Neural progenitor cell (in vitro differentiated cells): ENCODE results near the gene ZBED2. TPM values are rescaled to one million over a fixed set of nuclear protein-coding genes. Genes with fewer than 3 reads are reported as not detected.
"Not testable (repeated sequence)": the region's sequence is repeated elsewhere in the genome, so short reads cannot be mapped to it uniquely, and the experiment has no call there.

Experiments
- DNase-seq: peaks from one replicate; pipeline ENCODE4 v3.0.0-alpha.2; 2016; ENCODE audit warnings: low spot score
- H2AFZ ChIP-seq: fragments of 200-600 bp; sonication (generic); replicated peaks from 2 replicates; pipeline ENCODE4 v1.6.1; 2016; ENCODE audit warnings: antibody characterized with exemption
- H3F3A ChIP-seq: fragments of 200-600 bp; sonication (generic); 2 replicates; pipeline ENCODE4 v1.6.1; 2016; ENCODE audit warnings: antibody characterized with exemption, low read depth
- H3K27ac ChIP-seq: fragments of 200-600 bp; sonication (generic); 2 replicates; pipeline ENCODE4 v1.5.1; 2016; ENCODE audit warnings: mild to moderate bottlenecking
- H3K27me3 ChIP-seq: fragments of 200-600 bp; sonication (generic); 2 replicates; pipeline ENCODE4 v1.6.1; 2016; ENCODE audit warnings: mild to moderate bottlenecking, moderate library complexity
- H3K36me3 ChIP-seq: fragments of 200-600 bp; sonication (generic); 2 replicates; pipeline ENCODE4 v1.5.1; 2016
- H3K4me1 ChIP-seq: fragments of 200-600 bp; sonication (generic); 2 replicates; pipeline ENCODE4 v1.6.1; 2016; ENCODE audit warnings: mixed run types
- H3K4me2 ChIP-seq: fragments of 200-600 bp; sonication (generic); 2 replicates; pipeline ENCODE4 v1.6.1; 2016
- H3K4me3 ChIP-seq: fragments of 200-600 bp; sonication (generic); 2 replicates; pipeline ENCODE4 v1.5.1; 2016
- H3K79me2 ChIP-seq: fragments of 200-600 bp; sonication (generic); 2 replicates; pipeline ENCODE4 v1.6.1; 2016; ENCODE audit warnings: low read depth
- H3K9ac ChIP-seq: fragments of 200-600 bp; sonication (generic); 2 replicates; pipeline ENCODE4 v1.6.1; 2016
- H3K9me3 ChIP-seq: fragments of 200-600 bp; sonication (generic); 2 replicates; pipeline ENCODE4 v1.5.1; 2016; ENCODE audit warnings: low read depth
- H4K20me1 ChIP-seq: fragments of 200-600 bp; sonication (generic); 2 replicates; pipeline ENCODE4 v1.6.1; 2016; ENCODE audit warnings: low read depth
- H3K27ac Mint-ChIP-seq: 3 replicates; pipeline ENCODE4 v1.8.0; 2021; ENCODE audit warnings: mixed read lengths
- H3K27me3 Mint-ChIP-seq: 2 replicates; pipeline ENCODE4 v1.8.0; 2022; ENCODE audit warnings: low read depth, mild to moderate bottlenecking, inconsistent platforms, moderate library complexity, mixed read lengths; ENCODE audit not compliant: insufficient read depth
- H3K36me3 Mint-ChIP-seq: 3 replicates; pipeline ENCODE4 v1.8.0; 2021; ENCODE audit warnings: mixed read lengths
- H3K4me1 Mint-ChIP-seq: 3 replicates; pipeline ENCODE4 v1.8.0; 2021; ENCODE audit warnings: mixed read lengths
- H3K4me3 Mint-ChIP-seq: 3 replicates; pipeline ENCODE4 v1.8.0; 2021; ENCODE audit warnings: mild to moderate bottlenecking, moderate library complexity, mixed read lengths
- H3K9me3 Mint-ChIP-seq: 3 replicates; pipeline ENCODE4 v1.8.0; 2020; ENCODE audit warnings: mixed read lengths
- EZH2 ChIP-seq: fragments of 200-600 bp; sonication (generic); IDR thresholded peaks from 2 replicates; pipeline ENCODE4 v1.6.1; 2017; ENCODE audit warnings: antibody characterized with exemption, mild to moderate bottlenecking, moderate library complexity
- EZH2phosphoT487 ChIP-seq: fragments of 200-600 bp; sonication (generic); IDR thresholded peaks from 2 replicates; pipeline ENCODE4 v1.6.1; 2017; ENCODE audit warnings: antibody characterized with exemption
- total RNA-seq: library from RNA; depleted of rRNA; stranded (reverse); fragments of >200 nt; gene quantifications from 2 replicates; pipeline ENCODE4 v1.2.3, GENCODE V29; 2015; ENCODE audit warnings: low replicate concordance
- TF ChIP-seq, protein P1 (sequence below): fragments of 200-600 bp; sonication (generic); IDR thresholded peaks from 2 replicates; pipeline ENCODE4 v1.5.1; 2017; ENCODE audit warnings: antibody characterized with exemption, mild to moderate bottlenecking

Gene ZBED2
- total RNA-seq, 1 donor from 2014 or later = not detected

GRCh38 chr3:111568355-111568754 lies 26.8 kb downstream of the ZBED2 start:
- Histone ChIP-seq H3K27me3 (no peaks in the 10 kb centered on the region), H3K4me1 (peaks cover 1% of the 10 kb centered on the region), H3K36me3 (no peaks in the 10 kb centered on the region), H4K20me1 (no peaks in the 10 kb centered on the region), H3F3A (no peaks in the 10 kb centered on the region), H3K27ac (no peak overlapping the region), H3K4me3 (no peak overlapping the region), H3K9me3 (no peaks in the 10 kb centered on the region), H3K79me2 (no peaks in the 10 kb centered on the region), H3K9ac (no peak overlapping the region), H2AFZ (no peak overlapping the region), H3K4me2 (no peak overlapping the region)
- DNase-seq = no peak
- Mint-ChIP-seq H3K36me3 (no peaks in the 10 kb centered on the region), H3K4me3 (no peak overlapping the region), H3K27me3 (no peaks in the 10 kb centered on the region), H3K4me1 (no peaks in the 10 kb centered on the region), H3K9me3 (no peaks in the 10 kb centered on the region), H3K27ac (no peak overlapping the region)
- TF ChIP-seq, protein P1, sequence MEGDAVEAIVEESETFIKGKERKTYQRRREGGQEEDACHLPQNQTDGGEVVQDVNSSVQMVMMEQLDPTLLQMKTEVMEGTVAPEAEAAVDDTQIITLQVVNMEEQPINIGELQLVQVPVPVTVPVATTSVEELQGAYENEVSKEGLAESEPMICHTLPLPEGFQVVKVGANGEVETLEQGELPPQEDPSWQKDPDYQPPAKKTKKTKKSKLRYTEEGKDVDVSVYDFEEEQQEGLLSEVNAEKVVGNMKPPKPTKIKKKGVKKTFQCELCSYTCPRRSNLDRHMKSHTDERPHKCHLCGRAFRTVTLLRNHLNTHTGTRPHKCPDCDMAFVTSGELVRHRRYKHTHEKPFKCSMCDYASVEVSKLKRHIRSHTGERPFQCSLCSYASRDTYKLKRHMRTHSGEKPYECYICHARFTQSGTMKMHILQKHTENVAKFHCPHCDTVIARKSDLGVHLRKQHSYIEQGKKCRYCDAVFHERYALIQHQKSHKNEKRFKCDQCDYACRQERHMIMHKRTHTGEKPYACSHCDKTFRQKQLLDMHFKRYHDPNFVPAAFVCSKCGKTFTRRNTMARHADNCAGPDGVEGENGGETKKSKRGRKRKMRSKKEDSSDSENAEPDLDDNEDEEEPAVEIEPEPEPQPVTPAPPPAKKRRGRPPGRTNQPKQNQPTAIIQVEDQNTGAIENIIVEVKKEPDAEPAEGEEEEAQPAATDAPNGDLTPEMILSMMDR = no peak
- TF ChIP-seq EZH2 (no peak), EZH2phosphoT487 (no peak)

GRCh38 chr3:111566844-111567243 lies 28.3 kb downstream of the ZBED2 start:
- Mint-ChIP-seq H3K27me3 (no peaks in the 10 kb centered on the region), H3K36me3 (no peaks in the 10 kb centered on the region), H3K27ac (no peak overlapping the region), H3K4me1 (no peaks in the 10 kb centered on the region), H3K9me3 (peaks cover 6% of the 10 kb centered on the region), H3K4me3 (no peak overlapping the region)
- no peak overlapping the region for H3K9ac ChIP-seq
- no peak overlapping the region for H3K4me3 ChIP-seq
- no peaks in the 10 kb centered on the region for H3K79me2 ChIP-seq
- no peak overlapping the region for H3K27ac ChIP-seq
- no peak for DNase-seq
- H4K20me1 ChIP-seq = no peaks in the 10 kb centered on the region
- TF ChIP-seq EZH2phosphoT487 (no peak), EZH2 (no peak)
- TF ChIP-seq, protein P1 = no peak
- no peak overlapping the region for H2AFZ ChIP-seq
- H3K4me1 ChIP-seq = peaks cover 12% of the 10 kb centered on the region
- no peaks in the 10 kb centered on the region for H3K9me3 ChIP-seq
- peaks cover 7% of the 10 kb centered on the region for H3F3A ChIP-seq
- no peaks in the 10 kb centered on the region for H3K27me3 ChIP-seq
- no peaks in the 10 kb centered on the region for H3K36me3 ChIP-seq
- H3K4me2 ChIP-seq = no peak overlapping the region

- DNase-seq, H4K20me1 ChIP-seq, H3K9me3 ChIP-seq, H3K27ac Mint-ChIP-seq, H3K4me3 Mint-ChIP-seq, H3K9ac ChIP-seq, H3K27me3 Mint-ChIP-seq, H3K27me3 ChIP-seq, H3K4me1 Mint-ChIP-seq, H3K36me3 Mint-ChIP-seq, H3F3A ChIP-seq, H3K79me2 ChIP-seq, H2AFZ ChIP-seq, H3K9me3 Mint-ChIP-seq, H3K4me2 ChIP-seq, H3K36me3 ChIP-seq, H3K27ac ChIP-seq, H3K4me3 ChIP-seq: not testable (repeated sequence)
- H3K4me1 ChIP-seq = peaks cover 12% of the 10 kb centered on the region
Observed at GRCh38 chr3:111561902-111562301, 33.2 kb downstream of the ZBED2 start.

GRCh38 chr3:111548756-111549155 lies 46.4 kb downstream of the ZBED2 start:
- Mint-ChIP-seq H3K4me3 (no peak overlapping the region), H3K27ac (peak overlapping the region; percentile 12), H3K4me1 (no peaks in the 10 kb centered on the region), H3K36me3 (no peaks in the 10 kb centered on the region), H3K9me3 (no peaks in the 10 kb centered on the region), H3K27me3 (no peaks in the 10 kb centered on the region)
- no peak for DNase-seq
- H2AFZ ChIP-seq = peak overlapping the region; percentile 9
- H4K20me1 ChIP-seq = no peaks in the 10 kb centered on the region
- TF ChIP-seq, protein P1 = no peak
- no peak for TF ChIP-seq EZH2
- no peaks in the 10 kb centered on the region for H3K27me3 ChIP-seq
- no peak overlapping the region for H3K4me3 ChIP-seq
- no peak overlapping the region for H3K27ac ChIP-seq
- H3F3A ChIP-seq = no peaks in the 10 kb centered on the region
- no peaks in the 10 kb centered on the region for H3K9me3 ChIP-seq
- no peak overlapping the region for H3K9ac ChIP-seq
- H3K4me1 ChIP-seq = peaks cover 6% of the 10 kb centered on the region
- H3K4me2 ChIP-seq = no peak overlapping the region
- no peaks in the 10 kb centered on the region for H3K79me2 ChIP-seq
- no peaks in the 10 kb centered on the region for H3K36me3 ChIP-seq
